Hepatocyte (in vitro differentiated cells): ENCODE results near the gene ACACB. TPM values are rescaled to one million over a fixed set of nuclear protein-coding genes. Genes with fewer than 3 reads are reported as not detected.

Experiments
- DNase-seq: peaks from one replicate; pipeline ENCODE4 v3.0.0-alpha.2; 2016; ENCODE audit warnings: low spot score
- H2AFZ ChIP-seq: fragments of 200-600 bp; sonication (generic); 2 replicates; pipeline ENCODE4 v1.6.0; 2016; ENCODE audit warnings: antibody characterized with exemption, mild to moderate bottlenecking
- H3K27ac ChIP-seq: fragments of 200-600 bp; sonication (generic); 2 replicates; pipeline ENCODE4 v1.5.1; 2016; ENCODE audit warnings: mild to moderate bottlenecking
- H3K27me3 ChIP-seq: fragments of 200-600 bp; sonication (generic); 2 replicates; pipeline ENCODE4 v1.6.1; 2016
- H3K36me3 ChIP-seq: fragments of 200-600 bp; sonication (generic); replicated peaks from 2 replicates; pipeline ENCODE4 v1.5.1; 2016; ENCODE audit warnings: low read depth; ENCODE audit not compliant: insufficient read depth
- H3K4me1 ChIP-seq: fragments of 200-600 bp; sonication (generic); 2 replicates; pipeline ENCODE4 v1.5.1; 2016; ENCODE audit warnings: mild to moderate bottlenecking, moderate library complexity; ENCODE audit not compliant: insufficient read depth
- H3K4me2 ChIP-seq: fragments of 200-600 bp; sonication (generic); 2 replicates; pipeline ENCODE4 v1.6.0; 2016
- H3K4me3 ChIP-seq: fragments of 200-600 bp; sonication (generic); 2 replicates; pipeline ENCODE4 v1.5.1; 2016; ENCODE audit warnings: mild to moderate bottlenecking
- H3K79me2 ChIP-seq: fragments of 200-600 bp; sonication (generic); 2 replicates; pipeline ENCODE4 v1.6.0; 2017; ENCODE audit warnings: mild to moderate bottlenecking
- H3K9me2 ChIP-seq: fragments of 200-600 bp; sonication (generic); replicated peaks from 2 replicates; pipeline ENCODE4 v1.6.0; 2017; ENCODE audit warnings: mild to moderate bottlenecking; ENCODE audit not compliant: insufficient read depth
- H3K9me3 ChIP-seq: fragments of 200-600 bp; sonication (generic); 2 replicates; pipeline ENCODE4 v1.5.1; 2016; ENCODE audit warnings: low read depth, mild to moderate bottlenecking
- H4K20me1 ChIP-seq: fragments of 200-600 bp; sonication (generic); 2 replicates; pipeline ENCODE4 v1.6.0; 2016; ENCODE audit warnings: mild to moderate bottlenecking; ENCODE audit not compliant: insufficient read depth, poor library complexity, severe bottlenecking
- CTCF ChIP-seq: fragments of 200-600 bp; sonication (generic); IDR thresholded peaks from 2 replicates; pipeline ENCODE4 v1.5.1; 2016; ENCODE audit warnings: antibody characterized with exemption, mild to moderate bottlenecking; ENCODE audit not compliant: poor library complexity
- EZH2 ChIP-seq: fragments of 200-600 bp; sonication (generic); IDR thresholded peaks from 2 replicates; pipeline ENCODE4 v1.6.1; 2016; ENCODE audit warnings: antibody characterized with exemption, mild to moderate bottlenecking, borderline replicate concordance
- EZH2phosphoT487 ChIP-seq: fragments of 200-600 bp; sonication (generic); IDR thresholded peaks from one replicate; pipeline ENCODE4 v1.6.1; 2018; ENCODE audit warnings: antibody characterized with exemption, mild to moderate bottlenecking, low read depth, moderate library complexity; ENCODE audit not compliant: unreplicated experiment, severe bottlenecking
- WGBS: methylation state at CpG from one replicate; pipeline ENCODE4 v1.1.6; 2016; ENCODE audit warnings: low lambda C conversion rate; ENCODE audit errors: missing lambda C conversion rate; 5-methylcytosine and 5-hydroxymethylcytosine counted together
- polyA plus RNA-seq: library from polyadenylated mRNA; unstranded; fragments of >200 nt; fragmentation: Nextera tagmentation; extraction: Ambion mirVana; gene quantifications from 2 replicates; pipeline ENCODE4 v1.2.1, GENCODE V29; 2016
- total RNA-seq: library from RNA; depleted of rRNA; stranded (reverse); fragments of >200 nt; gene quantifications from 2 replicates; pipeline ENCODE4 v1.2.3, GENCODE V29; 2014

ACACB gene
- total and polyA plus RNA-seq, 2 experiments from 2014 or later: 3.9 to 9.3 TPM

GRCh38 chr12:109287181-109287580 lies 170.8 kb downstream of the ACACB start:
- Histone ChIP-seq H3K4me1 (no peaks in the 10 kb centered on the region), H3K9me3 (no peaks in the 10 kb centered on the region), H2AFZ (no peak overlapping the region), H3K79me2 (no peaks in the 10 kb centered on the region), H3K27ac (no peak overlapping the region), H3K9me2 (no peaks in the 10 kb centered on the region), H3K36me3 (no peaks in the 10 kb centered on the region), H3K27me3 (peaks cover 5% of the 10 kb centered on the region), H3K4me3 (no peak overlapping the region), H4K20me1 (no peaks in the 10 kb centered on the region), H3K4me2 (no peak overlapping the region)
- WGBS: 85% methylated on average over 7 of the region's 7 CpGs
- no peak for TF ChIP-seq CTCF
- no peak for TF ChIP-seq EZH2
- no peak for TF ChIP-seq EZH2phosphoT487
- DNase-seq: no peak

DNA sequence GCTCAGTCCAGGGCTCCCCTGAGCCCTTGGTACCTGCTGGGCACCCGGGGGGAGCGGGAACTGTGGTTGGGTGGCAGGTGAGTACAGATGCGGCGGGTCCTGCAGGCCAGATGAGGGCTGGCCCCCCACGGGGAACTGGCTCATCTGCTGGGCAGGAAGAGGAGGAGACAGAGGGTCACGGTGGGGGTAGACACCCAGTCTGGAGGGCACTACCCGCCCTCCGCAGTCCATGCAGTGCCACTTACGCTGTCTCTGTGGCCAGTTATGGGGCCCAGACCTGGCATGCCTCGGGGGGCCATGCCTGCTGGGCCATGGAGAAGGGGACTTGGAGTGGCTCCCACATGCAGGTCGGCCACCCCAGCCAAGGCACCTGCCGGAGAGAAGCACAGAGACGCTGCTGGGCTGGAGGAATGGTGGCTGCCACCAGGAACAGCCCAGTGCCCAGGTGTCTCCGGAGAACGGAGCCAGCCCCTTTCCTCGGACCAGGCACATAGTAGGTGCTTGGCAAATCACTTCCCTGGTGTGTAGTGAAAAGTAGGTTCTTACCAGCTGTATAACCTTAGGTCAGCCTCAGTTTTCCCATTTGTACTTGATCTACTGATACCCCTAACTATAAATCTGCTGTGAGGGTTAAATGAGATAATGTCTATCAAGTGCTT lies 171.6 kb downstream of the ACACB start:
- Histone ChIP-seq H3K36me3 (no peaks in the 10 kb centered on the region), H3K27me3 (peaks cover 6% of the 10 kb centered on the region), H3K4me2 (no peak overlapping the region), H3K4me3 (no peak overlapping the region), H3K79me2 (no peaks in the 10 kb centered on the region), H3K27ac (no peak overlapping the region), H4K20me1 (no peaks in the 10 kb centered on the region), H2AFZ (no peak overlapping the region), H3K9me3 (no peaks in the 10 kb centered on the region), H3K9me2 (no peaks in the 10 kb centered on the region), H3K4me1 (no peaks in the 10 kb centered on the region)
- no peak for TF ChIP-seq EZH2
- TF ChIP-seq CTCF: no peak
- no peak for TF ChIP-seq EZH2phosphoT487
- no peak for DNase-seq
- WGBS: 96% methylated on average over 13 of the region's 16 CpGs

DNA sequence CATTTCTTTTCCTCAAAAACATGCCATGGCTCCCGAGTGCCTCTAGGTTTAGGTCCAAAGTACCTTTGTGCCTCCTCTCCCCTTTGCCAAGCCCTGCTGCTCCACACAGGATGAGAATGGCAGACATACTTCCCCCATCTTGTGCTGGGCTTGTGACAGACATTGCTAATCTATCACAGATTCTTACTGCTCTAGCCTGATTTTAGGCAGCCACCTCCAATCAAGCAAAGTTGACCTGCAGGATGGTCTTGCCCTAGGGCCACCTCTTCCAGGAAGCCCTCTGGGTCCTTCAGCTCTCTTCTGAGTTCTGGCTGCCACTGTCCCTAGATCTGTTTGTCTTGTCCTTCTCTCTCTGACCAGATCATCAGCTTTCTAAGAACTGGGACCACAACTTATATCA lies 172.2 kb downstream of the ACACB start:
- no peaks in the 10 kb centered on the region for H3K79me2 ChIP-seq
- H3K9me3 ChIP-seq: no peaks in the 10 kb centered on the region

More for the DNA sequence above, 172.2 kb downstream of the ACACB start:
- Histone ChIP-seq H3K4me1 (no peaks in the 10 kb centered on the region), H3K27me3 (peaks cover 6% of the 10 kb centered on the region), H3K27ac (no peak overlapping the region), H3K4me3 (no peak overlapping the region), H3K36me3 (no peaks in the 10 kb centered on the region), H3K4me2 (no peak overlapping the region), H2AFZ (no peak overlapping the region), H3K9me2 (no peaks in the 10 kb centered on the region), H4K20me1 (no peaks in the 10 kb centered on the region)
- TF ChIP-seq EZH2phosphoT487: no peak
- TF ChIP-seq CTCF: no peak
- TF ChIP-seq EZH2: no peak
- WGBS: 80% methylated on average over 1 of the region's 1 CpG
- no peak for DNase-seq
